ENCODE results near the gene BRINP3.
A peak's percentile ranks its signal among the peaks of the same experiment; 100 is the strongest.
"Not testable (repeated sequence)": the region's sequence is repeated elsewhere in the genome, so short reads cannot be mapped to it uniquely, and the experiment has no call there.

Gene BRINP3

GRCh38 chr1:190477762-190478148, at the start of gene BRINP3:
BRINP3 (minus strand) TSS chr1:190477864.
- peak within 1 kb of the TSS in 1 of 2 donors; percentile 20 for H3K4me3 Mint-ChIP-seq
- H3K27me3 Mint-ChIP-seq = peaks cover 55% of the 10 kb centered on the region
- DNase-seq (no peak), ATAC-seq (no peak)
- H3K4me1 Mint-ChIP-seq = peaks cover 11% of the 10 kb centered on the region
- no peak within 1 kb of the TSS for H3K27ac Mint-ChIP-seq
- no peaks in the 10 kb centered on the region for H3K9me3 Mint-ChIP-seq

DNA sequence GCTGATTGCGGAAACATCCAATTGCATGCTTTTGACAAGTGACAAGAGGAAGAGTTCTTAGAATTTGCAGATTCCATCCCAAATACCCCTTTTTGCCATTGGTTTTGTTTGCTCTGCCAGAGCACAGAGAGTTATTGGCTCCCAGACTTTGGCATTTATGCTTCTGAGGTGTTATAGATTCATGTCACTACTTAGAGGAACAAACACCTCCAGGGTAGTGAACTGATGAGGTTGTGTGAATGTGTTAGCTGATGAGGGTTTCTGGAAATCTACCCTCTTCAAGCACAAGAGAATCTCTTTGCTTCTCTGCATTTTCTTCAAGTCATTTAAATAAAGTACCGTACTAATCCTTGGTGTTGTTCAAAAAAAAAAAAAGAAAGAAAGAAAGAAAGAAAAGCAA, 33.9 kb upstream of the BRINP3 start:
- H3K4me1 Mint-ChIP-seq = no peaks in the 10 kb centered on the region
- no peak overlapping the region for H3K4me3 Mint-ChIP-seq
- peaks cover 11 to 15% of the 10 kb centered on the region in 2 donors for H3K9me3 Mint-ChIP-seq
- ATAC-seq (no peak), DNase-seq (no peak)
- no peak overlapping the region for H3K27ac Mint-ChIP-seq
- H3K27me3 Mint-ChIP-seq = no peaks in the 10 kb centered on the region

- Mint-ChIP-seq H3K9me3 (peaks cover 12 to 20% of the 10 kb centered on the region in 2 donors), H3K27ac (no peak overlapping the region), H3K4me3 (no peak overlapping the region), H3K4me1 (no peaks in the 10 kb centered on the region), H3K27me3 (no peaks in the 10 kb centered on the region)
- DNase-seq = no peak
- ATAC-seq = no peak
Measured at GRCh38 chr1:190507357-190507756, 29.7 kb upstream of the BRINP3 start.

GRCh38 chr1:190504539-190504938, 26.9 kb upstream of the BRINP3 start:
- not testable (repeated sequence) for ATAC-seq, H3K4me3 Mint-ChIP-seq, H3K4me1 Mint-ChIP-seq, DNase-seq, H3K27me3 Mint-ChIP-seq
- Mint-ChIP-seq H3K9me3 (peaks cover 9 to 22% of the 10 kb centered on the region in 2 donors), H3K27ac (peak overlapping the region in 1 of 2 donors; percentile 25)

DNA sequence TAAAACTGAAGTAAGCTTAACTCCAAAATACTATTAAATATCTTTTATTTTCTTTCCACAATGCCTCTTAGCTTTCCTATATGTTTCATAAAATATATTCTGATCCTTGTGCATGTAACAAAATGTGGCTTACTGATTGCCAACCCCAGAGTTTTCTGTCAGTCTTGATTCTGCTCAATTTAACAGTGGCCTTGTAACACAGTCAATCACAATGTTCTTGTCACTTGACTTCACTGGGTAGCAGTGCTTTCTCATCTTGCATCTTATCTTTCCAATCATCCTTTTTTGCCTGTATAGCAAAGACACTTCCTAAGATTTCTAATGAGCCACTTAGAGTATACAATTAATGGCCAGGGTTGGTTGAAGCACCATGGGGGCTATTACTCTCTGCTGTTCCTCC, 19.9 kb upstream of the BRINP3 start:
- H3K27ac Mint-ChIP-seq = no peak overlapping the region

GRCh38 chr1:190494451-190494850, 16.8 kb upstream of the BRINP3 start:
- peaks cover 16 to 19% of the 10 kb centered on the region in 2 donors for H3K9me3 Mint-ChIP-seq
- H3K4me1 Mint-ChIP-seq = no peaks in the 10 kb centered on the region
- H3K27ac Mint-ChIP-seq = no peak overlapping the region
- ATAC-seq (no peak), DNase-seq (no peak)
- no peak overlapping the region for H3K4me3 Mint-ChIP-seq
- no peaks in the 10 kb centered on the region for H3K27me3 Mint-ChIP-seq

More for the DNA sequence above, 19.9 kb upstream of the BRINP3 start:
- Mint-ChIP-seq H3K4me1 (no peaks in the 10 kb centered on the region), H3K27me3 (no peaks in the 10 kb centered on the region), H3K9me3 (peaks cover 9 to 20% of the 10 kb centered on the region in 2 donors), H3K4me3 (no peak overlapping the region)
- ATAC-seq (no peak), DNase-seq (no peak)

DNA sequence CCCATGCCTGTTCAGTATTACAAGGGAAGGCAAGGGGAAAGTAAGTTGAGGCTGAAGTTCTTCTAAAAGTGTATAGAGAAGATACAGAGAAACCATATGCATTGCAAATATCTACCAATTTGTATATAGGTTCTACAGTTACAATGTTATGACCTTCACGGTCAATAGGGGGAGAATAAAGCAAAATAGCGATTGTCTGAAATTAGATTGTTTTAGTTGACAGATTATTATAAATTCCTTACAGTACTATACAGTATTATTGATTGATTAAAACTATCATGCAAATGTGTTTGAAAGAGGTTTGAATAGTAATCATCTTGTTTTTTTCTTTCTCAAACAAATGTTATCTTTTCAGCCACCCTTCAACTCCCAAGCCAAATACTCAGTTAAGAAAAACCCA, 13.7 kb upstream of the BRINP3 start:
- ATAC-seq (no peak), DNase-seq (no peak)
- no peak overlapping the region for H3K4me3 Mint-ChIP-seq
- peaks cover 12 to 14% of the 10 kb centered on the region in 2 donors for H3K9me3 Mint-ChIP-seq
- no peaks in the 10 kb centered on the region for H3K4me1 Mint-ChIP-seq
- H3K27ac Mint-ChIP-seq = no peak overlapping the region
- no peaks in the 10 kb centered on the region for H3K27me3 Mint-ChIP-seq

DNA sequence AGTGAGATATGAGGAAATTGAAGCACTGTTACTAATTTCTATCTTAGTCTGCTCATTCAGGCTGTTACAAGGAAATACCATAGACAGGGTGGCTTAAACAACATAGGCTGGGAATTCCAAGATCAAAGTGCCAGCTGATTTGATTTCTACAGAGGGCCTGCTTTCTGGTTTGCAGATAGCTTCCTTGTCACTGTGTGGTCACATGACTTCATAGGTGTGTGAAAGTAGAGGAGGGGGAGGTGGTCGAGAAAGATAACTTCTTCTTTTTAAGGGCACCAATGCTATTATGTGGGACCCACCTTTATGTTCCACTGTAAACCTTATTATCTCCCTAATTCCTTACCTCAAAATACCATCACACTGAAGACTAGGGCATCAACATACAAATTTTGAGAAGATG, 6.4 kb upstream of the BRINP3 start:
- no peak for DNase-seq
- H3K9me3 Mint-ChIP-seq = no peaks in the 10 kb centered on the region
- peaks cover 3% of the 10 kb centered on the region for H3K27me3 Mint-ChIP-seq
- no peak for ATAC-seq
- no peak overlapping the region for H3K27ac Mint-ChIP-seq
- no peak overlapping the region for H3K4me3 Mint-ChIP-seq
- no peaks in the 10 kb centered on the region for H3K4me1 Mint-ChIP-seq

- DNase-seq = no peak
- Mint-ChIP-seq H3K4me1 (peaks cover 11% of the 10 kb centered on the region), H3K4me3 (no peak overlapping the region), H3K27ac (no peak overlapping the region), H3K9me3 (no peaks in the 10 kb centered on the region), H3K27me3 (peaks cover 41% of the 10 kb centered on the region)
- ATAC-seq = no peak
Measured at GRCh38 chr1:190480231-190480630, 2.6 kb upstream of the BRINP3 start.

- DNase-seq = no peak
- no peak for ATAC-seq
- H3K4me1 Mint-ChIP-seq = peaks cover 11% of the 10 kb centered on the region
- H3K27ac Mint-ChIP-seq = no peak overlapping the region
- H3K27me3 Mint-ChIP-seq = peaks cover 49% of the 10 kb centered on the region
- no peak overlapping the region for H3K4me3 Mint-ChIP-seq
- no peaks in the 10 kb centered on the region for H3K9me3 Mint-ChIP-seq
Measured at GRCh38 chr1:190479516-190479915, 1.9 kb upstream of the BRINP3 start.

GRCh38 chr1:190479050-190479397, 1.4 kb upstream of the BRINP3 start:
- DNase-seq = no peak

DNA sequence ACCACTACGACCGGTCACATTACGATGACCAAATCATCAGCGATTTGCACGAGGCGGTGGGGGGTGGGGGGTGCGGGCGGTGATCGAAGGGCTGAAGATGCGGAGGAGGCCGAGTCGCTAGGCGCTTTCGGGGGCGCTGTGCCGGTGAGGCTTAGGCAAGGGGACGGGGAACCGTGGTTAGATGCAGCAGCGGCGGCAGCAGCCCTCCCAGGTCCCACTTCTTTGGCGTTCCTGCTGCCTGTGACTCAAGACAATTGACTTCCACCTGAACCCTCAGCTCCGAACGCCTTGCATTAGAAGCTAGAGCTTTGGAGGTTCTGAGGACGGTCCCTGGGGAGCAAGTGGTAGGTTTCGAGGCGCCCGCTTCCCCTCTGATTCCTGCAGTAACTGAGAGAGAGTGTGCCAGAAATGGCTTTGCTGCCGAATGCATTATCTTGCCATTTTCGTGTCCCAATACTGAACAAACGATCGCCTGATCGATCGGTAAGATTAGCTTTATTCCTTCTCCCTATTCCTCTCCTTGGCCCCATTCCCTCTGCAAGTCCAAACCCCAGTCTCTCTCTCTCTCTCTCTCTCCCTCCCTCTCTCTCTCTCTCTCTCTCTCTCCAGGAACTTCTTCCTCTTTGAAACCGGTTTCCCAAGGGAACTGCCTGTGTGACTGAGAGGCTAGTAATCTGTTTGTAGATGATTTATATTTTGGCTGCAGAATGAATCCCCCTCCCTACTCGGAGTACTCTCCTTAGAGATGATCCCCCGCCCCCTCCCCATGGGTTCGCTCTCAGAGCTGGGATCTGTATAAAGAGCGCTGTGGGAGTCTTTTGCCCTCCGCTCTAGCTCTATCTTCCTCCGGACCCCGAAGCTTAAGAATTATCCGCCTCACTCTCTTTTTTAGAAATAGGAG, 735 bp upstream of the BRINP3 start:
- Mint-ChIP-seq H3K27me3 (peaks cover 55% of the 10 kb centered on the region), H3K27ac (no peak overlapping the region), H3K9me3 (no peaks in the 10 kb centered on the region), H3K4me1 (peaks cover 11% of the 10 kb centered on the region), H3K4me3 (peak overlapping the region in 1 of 2 donors; percentile 20)
- no peak for ATAC-seq
- no peak for DNase-seq

More at GRCh38 chr1:190479050-190479397, 1.4 kb upstream of the BRINP3 start:
- no peak overlapping the region for H3K27ac Mint-ChIP-seq
- H3K27me3 Mint-ChIP-seq = peaks cover 54% of the 10 kb centered on the region
- ATAC-seq = no peak
- no peak overlapping the region for H3K4me3 Mint-ChIP-seq
- H3K9me3 Mint-ChIP-seq = no peaks in the 10 kb centered on the region
- peaks cover 11% of the 10 kb centered on the region for H3K4me1 Mint-ChIP-seq

GRCh38 chr1:190476806-190477205, 858 bp downstream of the BRINP3 start:
- no peak for ATAC-seq
- H3K27ac Mint-ChIP-seq = no peak overlapping the region
- peaks cover 55% of the 10 kb centered on the region for H3K27me3 Mint-ChIP-seq
- H3K9me3 Mint-ChIP-seq = no peaks in the 10 kb centered on the region
- H3K4me3 Mint-ChIP-seq = no peak overlapping the region
- no peak for DNase-seq
- H3K4me1 Mint-ChIP-seq = peaks cover 11% of the 10 kb centered on the region

DNA sequence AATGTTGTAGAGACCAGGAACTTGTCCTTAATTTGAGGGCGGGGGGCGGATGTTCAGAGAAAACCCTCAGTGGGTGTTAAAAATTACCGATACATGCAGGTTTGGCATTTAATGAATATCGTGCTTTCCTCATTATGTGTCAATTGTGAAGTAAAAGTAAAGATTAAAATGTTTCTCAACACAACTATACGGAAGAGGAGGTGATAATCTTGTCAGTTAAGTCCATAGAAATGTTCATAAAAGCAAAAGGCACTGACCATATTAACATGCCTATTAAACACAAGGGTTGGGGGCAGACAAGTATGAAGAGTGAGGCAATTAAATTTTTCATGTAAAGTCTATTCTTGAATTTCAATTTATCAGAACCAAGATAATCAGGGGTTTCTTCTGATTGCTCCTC, 1.3 kb downstream of the BRINP3 start:
- peaks cover 11% of the 10 kb centered on the region for H3K4me1 Mint-ChIP-seq
- no peak overlapping the region for H3K27ac Mint-ChIP-seq
- H3K9me3 Mint-ChIP-seq = no peaks in the 10 kb centered on the region
- H3K4me3 Mint-ChIP-seq = no peak overlapping the region
- DNase-seq (no peak), ATAC-seq (no peak)
- H3K27me3 Mint-ChIP-seq = peaks cover 55% of the 10 kb centered on the region

DNA sequence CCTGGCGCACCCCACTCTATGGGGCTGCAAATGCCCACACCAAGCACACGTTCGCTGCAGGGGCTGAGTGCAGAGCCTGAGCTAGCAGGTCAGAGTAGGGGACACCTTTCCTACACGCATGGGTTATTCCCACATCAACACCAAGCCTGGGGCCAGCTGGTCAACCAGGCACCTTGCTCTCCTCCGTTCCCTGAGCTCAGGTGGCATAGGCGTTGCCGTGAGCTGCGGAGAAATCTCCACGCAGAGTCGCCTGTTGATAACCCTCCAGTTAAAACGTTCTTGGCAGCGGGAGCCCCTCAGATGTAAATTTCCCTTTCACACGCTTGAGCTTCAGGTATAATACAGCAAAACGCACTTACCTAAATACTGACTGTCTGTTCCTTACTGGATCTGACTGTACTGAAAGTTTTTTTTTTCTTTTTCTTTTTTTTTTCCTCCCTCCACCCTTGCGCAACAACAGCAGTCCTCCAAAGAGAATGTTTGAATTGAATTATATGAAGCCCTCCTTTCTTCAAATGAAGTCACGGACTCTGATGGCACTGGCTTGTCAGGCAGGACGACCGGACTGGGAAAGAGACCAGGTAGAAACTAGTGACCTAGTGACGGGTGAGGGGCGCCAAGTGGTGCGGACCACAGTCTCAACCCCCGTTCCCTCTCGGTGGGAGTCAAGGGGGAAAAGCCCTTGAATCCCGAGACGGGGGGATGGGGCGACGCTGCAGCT, 2.1 kb downstream of the BRINP3 start:
- peaks cover 55% of the 10 kb centered on the region for H3K27me3 Mint-ChIP-seq
- H3K27ac Mint-ChIP-seq = no peak overlapping the region
- ATAC-seq (no peak), DNase-seq (no peak)
- no peak overlapping the region for H3K4me3 Mint-ChIP-seq
- H3K9me3 Mint-ChIP-seq = no peaks in the 10 kb centered on the region
- peaks cover 11% of the 10 kb centered on the region for H3K4me1 Mint-ChIP-seq

GRCh38 chr1:190474650-190475211, 2.9 kb downstream of the BRINP3 start:
- Mint-ChIP-seq H3K9me3 (no peaks in the 10 kb centered on the region), H3K4me3 (no peak overlapping the region), H3K27me3 (peaks cover 55% of the 10 kb centered on the region), H3K27ac (no peak overlapping the region), H3K4me1 (peaks cover 11% of the 10 kb centered on the region)
- DNase-seq (no peak), ATAC-seq (no peak)
